H1 (cell line): ENCODE data around the gene PRPF6. TPM values are rescaled to one million over a fixed set of nuclear protein-coding genes. Genes with fewer than 3 reads are reported as not detected.

Experiments
- CHD1 ChIP-seq: IDR thresholded peaks from 2 replicates; pipeline ENCODE4 v1.6.1; 2012; ENCODE audit warnings: low read depth, low read length, improper control_type of control experiment
- EP300 ChIP-seq, 2 experiments: IDR thresholded peaks; 1 replicate in 1 of 2; 2 replicates in 1 of 2; pipeline ENCODE4 v1.6.1; 2011 to 2012; ENCODE audit warnings: low read depth in 2 of 2, low read length in 2 of 2, mild to moderate bottlenecking in 2 of 2, borderline replicate concordance in 1 of 2, inconsistent platforms in 1 of 2, moderate library complexity in 1 of 2
- polyA plus RNA-seq, 7 experiments: library from polyadenylated mRNA; depleted of rRNA in 3 of 7; stranded (reverse) in 5 of 7; unstranded in 2 of 7; fragments of >200 nt in 5 of 7; fragments of 200-250 nt in 2 of 7; gene quantifications; 1 replicate in 5 of 7; 2 replicates in 1 of 7; 4 replicates in 1 of 7; pipeline versions ENCODE4 v1.2.1 to v1.2.3, GENCODE V29; 2011 to 2013; ENCODE audit warnings: missing spikeins in 2 of 7, mixed read lengths in 2 of 7
- total RNA-seq: library from RNA; stranded (reverse); fragmentation: NEBNext Ultra II Directional; extraction: Animal tissue kit (Norgen Biotek cat#: 25700); gene quantifications from 2 replicates; pipeline ENCODE4 v1.2.1, GENCODE V29; 2021

PRPF6 gene
- total and polyA plus RNA-seq, 2 of the 8 experiments (the other 6 are each of a cell fraction or from before 2014, with no cell fraction given), result 27.9 to 76.9 TPM

- TF ChIP-seq EP300 (IDR thresholded peaks at IDR 0.05; ENCODE audit: borderline replicate concordance in 1 of 2, low read depth in 2 of 2, low read length in 2 of 2) (no peak), CHD1 (no peak)
Measured at GRCh38 chr20:63945031-63945658, 35.8 kb upstream of the PRPF6 start (continued).
